HepG2 (cell line): ENCODE measurements around the gene EIF2S2. TPM values are rescaled to one million over a fixed set of nuclear protein-coding genes. Genes with fewer than 3 reads are reported as not detected.
A peak's percentile ranks its signal among the peaks of the same experiment; 100 is the strongest.

Experiments
- ATAC-seq: fragments of 200-7000 bp; cut with Tn5 transposase; 3 replicates; pipeline ENCODE4 v1.9.1; 2020; ENCODE audit warnings: mild to moderate bottlenecking, moderate library complexity
- BruUV-seq: library from RNA; stranded (reverse); fragments of 400-500 nt; replicated peaks from 2 replicates; lab custom pipeline; 2021; lab: Mats Ljungman, UMichigan
- CTCF ChIA-PET: fragments of 300-600 bp; formaldehyde crosslinking; extraction: SDS; loops from one replicate; lab custom pipeline; 2021; ENCODE audit warnings: low total read pairs, inconsistent platforms, low intra/inter-chr PET ratio; lab: Yijun Ruan, JAX
- POLR2A ChIA-PET: fragments of 350-600 bp; sonication (Branson Sonifier 250); formaldehyde crosslinking; loops from one replicate; lab custom pipeline; 2020; ENCODE audit warnings: antibody characterized with exemption, inconsistent platforms; lab: Yijun Ruan, JAX
- DNase-seq: peaks from one replicate; pipeline ENCODE4 v3.0.0-alpha.2; 2015; ENCODE audit warnings: low spot score
- FAIRE-seq: peaks from 3 replicates; lab custom pipeline; 2011; peaks lifted over from hg19 to GRCh38; lab: Jason Lieb, UNC
- H2AFZ ChIP-seq: one replicate; pipeline ENCODE4 v1.6.1; 2011; ENCODE audit warnings: low read length, inconsistent platforms
- H3K27ac ChIP-seq: fragments of 300-600 bp; 3 replicates; pipeline ENCODE4 v1.8.0; 2011; ENCODE audit warnings: mixed run types, mild to moderate bottlenecking, mixed read lengths, low read length, inconsistent platforms; ENCODE audit not compliant: insufficient read depth; ENCODE audit errors: extremely low read length
- H3K27me3 ChIP-seq, 2 experiments: fragments of 200-600 bp in 1 of 2; 2 replicates in 1 of 2; 3 replicates in 1 of 2; pipeline versions ENCODE4 v1.6.0 to v1.8.0; 2011; ENCODE audit warnings: low read length in 2 of 2, mild to moderate bottlenecking in 2 of 2, moderate library complexity in 2 of 2, inconsistent platforms in 1 of 2; ENCODE audit not compliant: insufficient read depth in 2 of 2, control insufficient read depth in 1 of 2
- H3K36me3 ChIP-seq, 2 experiments: fragments of 200-600 bp in 1 of 2; replicated peaks in 1 of 2; 2 replicates in 1 of 2; 3 replicates in 1 of 2; pipeline versions ENCODE4 v1.5.1 to v1.8.0; 2011; ENCODE audit warnings: low read length in 2 of 2, inconsistent platforms in 1 of 2; ENCODE audit not compliant: insufficient read depth in 2 of 2, control insufficient read depth in 1 of 2
- H3K4me1 ChIP-seq: 2 replicates; pipeline ENCODE4 v1.5.1; 2012; ENCODE audit warnings: low read length, inconsistent platforms; ENCODE audit not compliant: insufficient read depth
- H3K4me2 ChIP-seq: 2 replicates; pipeline ENCODE4 v1.6.0; 2011; ENCODE audit warnings: low read depth, low read length, inconsistent platforms
- H3K4me3 ChIP-seq, 3 experiments: fragments of 200-600 bp in 1 of 3; sonication (generic), shearing (Covaris generic) in 1 of 3; replicated peaks in 1 of 3; 2 replicates each; pipeline ENCODE4 v1.5.1; 2011 to 2016; ENCODE audit warnings: low read length in 3 of 3, inconsistent platforms in 2 of 3, low read depth in 2 of 3, mild to moderate bottlenecking in 2 of 3, control low read depth in 1 of 3, mixed read lengths in 1 of 3; ENCODE audit not compliant: insufficient read depth in 1 of 3
- H3K79me2 ChIP-seq: one replicate; pipeline ENCODE4 v1.6.1; 2011; ENCODE audit warnings: low read length, inconsistent platforms; ENCODE audit not compliant: insufficient read depth
- H3K9ac ChIP-seq: 2 replicates; pipeline ENCODE4 v1.6.0; 2011; ENCODE audit warnings: mild to moderate bottlenecking, low read depth, low read length, inconsistent platforms; ENCODE audit not compliant: insufficient read depth
- H3K9me3 ChIP-seq: 2 replicates; pipeline ENCODE4 v1.5.1; 2012; ENCODE audit warnings: mild to moderate bottlenecking, low read length
- H4K20me1 ChIP-seq: 2 replicates; pipeline ENCODE4 v1.6.0; 2011; ENCODE audit warnings: inconsistent platforms, mild to moderate bottlenecking, low read length, moderate library complexity; ENCODE audit not compliant: insufficient read depth
- CENPT ChIP-seq: sonication (generic); formaldehyde crosslinking; IDR thresholded peaks from 2 replicates; pipeline ENCODE4 v1.8.0; 2022; ENCODE audit warnings: low read depth, mild to moderate bottlenecking, moderate library complexity, missing genetic modification reagents
- EED ChIP-seq: sonication (generic); formaldehyde crosslinking; IDR thresholded peaks from 2 replicates; pipeline ENCODE4 v1.5.0; 2020; ENCODE audit warnings: mild to moderate bottlenecking, missing genetic modification reagents
- FLYWCH1 ChIP-seq: sonication (generic); formaldehyde crosslinking; IDR thresholded peaks from 2 replicates; pipeline ENCODE4 v1.8.1; 2023; ENCODE audit warnings: mild to moderate bottlenecking, missing genetic modification reagents
- HIVEP1 ChIP-seq: sonication (generic); formaldehyde crosslinking; IDR thresholded peaks from 2 replicates; pipeline ENCODE4 v1.4.0; 2020; ENCODE audit warnings: mild to moderate bottlenecking, missing genetic modification reagents
- KDM5B ChIP-seq: sonication (generic); formaldehyde crosslinking; IDR thresholded peaks from 2 replicates; pipeline ENCODE4 v1.4.0; 2020; ENCODE audit warnings: missing genetic modification reagents, mild to moderate bottlenecking, borderline replicate concordance
- MAFF ChIP-seq: IDR thresholded peaks from 2 replicates; pipeline ENCODE4 v1.6.1; 2011; ENCODE audit warnings: low read depth, low read length, improper control_type of control experiment
- MAFK ChIP-seq, 2 experiments: IDR thresholded peaks in 1 of 2; conservative IDR thresholded peaks in 1 of 2; 2 replicates each; pipeline ENCODE4 v1.6.1; 2011; ENCODE audit warnings: improper control_type of control experiment in 2 of 2, low read length in 2 of 2
- POGZ ChIP-seq: sonication (generic); formaldehyde crosslinking; IDR thresholded peaks from 2 replicates; pipeline ENCODE4 v1.4.0; 2020; ENCODE audit warnings: mild to moderate bottlenecking, missing genetic modification reagents
- RBM22 ChIP-seq: fragments of 200-400 bp; formaldehyde crosslinking; optimal IDR thresholded peaks from 2 replicates; pipeline ENCODE3; 2017; ENCODE audit warnings: mild to moderate bottlenecking, low read length, moderate library complexity
- TSC22D2 ChIP-seq: sonication (generic); formaldehyde crosslinking; IDR thresholded peaks from 2 replicates; pipeline ENCODE4 v1.5.1; 2020; ENCODE audit warnings: missing genetic modification reagents, mild to moderate bottlenecking, borderline replicate concordance
- ZNF530 ChIP-seq: sonication (generic); formaldehyde crosslinking; IDR thresholded peaks from 2 replicates; pipeline ENCODE4 v1.5.0; 2020; ENCODE audit warnings: low read depth, mild to moderate bottlenecking, missing genetic modification reagents
- ZNF557 ChIP-seq: sonication (generic); formaldehyde crosslinking; IDR thresholded peaks from 2 replicates; pipeline ENCODE4 v1.4.0; 2020; ENCODE audit warnings: missing genetic modification reagents
- WGBS: methylation state at CpG from one replicate; pipeline ENCODE4 v1.1.6; 2017; ENCODE audit warnings: low lambda C conversion rate; 5-methylcytosine and 5-hydroxymethylcytosine counted together
- in situ Hi-C: cut with HindIII; loops from 2 replicates; pipeline ENCODE4 v1.10.0; 2017; ENCODE audit warnings: low pct_unique_long_range_greater_than_20kb; ENCODE audit not compliant: extremely low pct_ligation_motif_present
- intact Hi-C: fragments of 100-400 bp; cut with micrococcal nuclease; formaldehyde crosslinking; loops from one replicate; pipeline ENCODE4 v1.10.0; 2022; ENCODE audit not compliant: unreplicated experiment
- polyA plus RNA-seq, 8 experiments: library from polyadenylated mRNA; depleted of rRNA in 3 of 8; stranded (reverse) in 7 of 8; unstranded in 1 of 8; fragments of >200 nt; fragmentation: Illumina TruSeq in 4 of 8; extraction: Trizol in 4 of 8; gene quantifications; 2 replicates each; pipeline versions ENCODE4 v1.2.1 to v1.2.3, GENCODE V29; 2011 to 2016; ENCODE audit warnings: low read depth in 4 of 8, missing spikeins in 1 of 8, mixed read lengths in 1 of 8; ENCODE audit not compliant: insufficient read depth in 1 of 8
- total RNA-seq, 5 experiments: library from RNA; depleted of rRNA; stranded (reverse); fragments of >200 nt; fragmentation: Illumina TruSeq; extraction: Trizol; gene quantifications; 2 replicates each; pipeline ENCODE4 v1.2.3, GENCODE V29; 2016; ENCODE audit warnings: low read depth in 1 of 5
- TF ChIP-seq, protein P1 (sequence below): sonication (generic); formaldehyde crosslinking; IDR thresholded peaks from 2 replicates; pipeline ENCODE4 v1.8.1; 2023; ENCODE audit warnings: mild to moderate bottlenecking, missing genetic modification reagents
- TF ChIP-seq, protein P2 (sequence below): sonication (generic); formaldehyde crosslinking; IDR thresholded peaks from 2 replicates; pipeline ENCODE4 v1.9.0; 2021; ENCODE audit warnings: missing genetic modification reagents, borderline replicate concordance

Gene EIF2S2
- total and polyA plus RNA-seq, 2 of the 13 experiments (the other 11 are each of a cell fraction or from before 2014, with no cell fraction given): 126 to 213 TPM

DNA sequence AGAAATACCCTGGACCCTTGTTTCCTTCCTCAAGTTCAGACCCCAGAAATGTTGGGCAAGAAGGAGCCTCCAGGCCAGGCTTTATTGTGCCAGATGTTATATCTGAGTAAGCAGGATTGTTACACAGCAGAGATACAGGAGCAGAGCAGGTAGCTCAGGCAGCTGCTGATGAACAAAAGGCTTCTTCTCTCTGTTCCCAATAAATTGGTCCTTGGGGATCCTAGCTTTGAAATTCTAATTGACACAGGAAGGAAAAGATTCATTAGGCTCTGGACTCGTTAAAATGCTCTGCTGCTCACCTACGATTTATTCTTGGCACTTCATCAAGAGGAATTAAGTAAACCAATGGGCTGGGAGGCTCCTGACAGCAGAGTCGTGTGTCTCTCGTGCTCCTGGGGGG lies 64.1 kb downstream of the EIF2S2 start (continued):
- TF ChIP-seq EED: no peak

DNA sequence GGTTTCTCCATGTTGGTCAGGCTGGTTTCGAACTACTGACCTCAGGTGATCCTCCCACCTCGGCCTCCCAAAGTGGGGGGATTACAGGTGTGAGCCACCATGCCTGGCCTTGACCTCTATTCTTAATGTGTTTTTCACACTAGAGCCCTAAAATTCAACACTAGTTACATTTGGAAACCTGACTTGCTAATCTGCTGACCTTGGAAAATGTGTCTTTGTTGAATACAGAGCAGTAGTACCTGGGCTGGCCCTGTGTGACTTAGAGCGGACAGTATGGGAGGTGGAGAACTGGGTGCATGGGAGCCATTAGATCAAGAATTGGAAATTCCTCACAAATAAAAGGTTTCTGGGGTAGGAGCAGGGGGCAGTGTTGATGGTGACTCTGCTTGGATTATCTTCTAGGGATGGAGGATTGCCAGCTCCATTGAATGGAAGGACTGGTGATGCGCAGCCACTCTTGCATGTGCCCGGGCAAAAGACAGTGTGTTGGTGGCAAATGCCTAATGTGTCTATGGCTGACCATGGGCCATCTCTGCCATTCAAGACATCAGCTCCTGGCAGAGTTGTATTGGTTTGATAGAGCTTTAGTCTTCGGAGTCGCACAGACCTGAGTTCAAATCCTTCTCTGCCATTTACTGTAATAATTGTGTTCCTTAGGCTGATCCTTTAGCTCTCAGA lies 64.9 kb downstream of the EIF2S2 start:
- Histone ChIP-seq H3K36me3 (peaks cover 6 to 26% of the 10 kb centered on the region in 2 experiments), H3K4me2 (no peak overlapping the region), H3K4me3 (no peak overlapping the region), H3K9ac (no peak overlapping the region), H3K27me3 (no peaks in the 10 kb centered on the region), H3K27ac (no peak overlapping the region), H2AFZ (no peak overlapping the region), H3K4me1 (peaks cover 75% of the 10 kb centered on the region), H3K9me3 (no peaks in the 10 kb centered on the region), H4K20me1 (peaks cover 74% of the 10 kb centered on the region), H3K79me2 (peaks cover 92% of the 10 kb centered on the region)
- no peak for ATAC-seq
- no peak for FAIRE-seq
- DNase-seq: no peak
- CTCF ChIA-PET: no interaction called here
- POLR2A ChIA-PET: interaction anchor here (1.3 kb wide), 1 partner anchor 54 kb away, joined by 4 read pairs; the partner anchor contains the start of gene RALY
- in situ Hi-C loops: no loop called here
- WGBS: 96% methylated on average over 7 of the region's 7 CpGs
- no TSS peak for BruUV-seq
- intact Hi-C loops: no loop called here
- TF ChIP-seq KDM5B (CRISPR knock-in tag) (peak; percentile 50; the same call in 1 of the 2 replicates), MAFF (peak; percentile 72), TSC22D2 (CRISPR knock-in tag) (no peak), ZNF557 (no peak), POGZ (CRISPR knock-in tag) (0 out of 2 replicates have a peak, but pooled peaks have one; percentile 31), MAFK (conservative IDR thresholded peaks at IDR 0.05 in 1 of 2, IDR thresholded peaks at IDR 0.05 in 1 of 2; ENCODE audit: low read length in 2 of 2) (peak; percentile 83), HIVEP1 (CRISPR knock-in tag) (peak; percentile 38; the same call in 1 of the 2 replicates), RBM22 (peak; percentile 92), CENPT (CRISPR knock-in tag) (no peak), ZNF530 (CRISPR knock-in tag) (no peak), FLYWCH1 (CRISPR knock-in tag) (no peak)
- TF ChIP-seq, protein P1, sequence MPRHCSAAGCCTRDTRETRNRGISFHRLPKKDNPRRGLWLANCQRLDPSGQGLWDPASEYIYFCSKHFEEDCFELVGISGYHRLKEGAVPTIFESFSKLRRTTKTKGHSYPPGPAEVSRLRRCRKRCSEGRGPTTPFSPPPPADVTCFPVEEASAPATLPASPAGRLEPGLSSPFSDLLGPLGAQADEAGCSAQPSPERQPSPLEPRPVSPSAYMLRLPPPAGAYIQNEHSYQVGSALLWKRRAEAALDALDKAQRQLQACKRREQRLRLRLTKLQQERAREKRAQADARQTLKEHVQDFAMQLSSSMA (CRISPR knock-in tag): 0 out of 2 replicates have a peak, but pooled peaks have one; percentile 23
- TF ChIP-seq, protein P2, sequence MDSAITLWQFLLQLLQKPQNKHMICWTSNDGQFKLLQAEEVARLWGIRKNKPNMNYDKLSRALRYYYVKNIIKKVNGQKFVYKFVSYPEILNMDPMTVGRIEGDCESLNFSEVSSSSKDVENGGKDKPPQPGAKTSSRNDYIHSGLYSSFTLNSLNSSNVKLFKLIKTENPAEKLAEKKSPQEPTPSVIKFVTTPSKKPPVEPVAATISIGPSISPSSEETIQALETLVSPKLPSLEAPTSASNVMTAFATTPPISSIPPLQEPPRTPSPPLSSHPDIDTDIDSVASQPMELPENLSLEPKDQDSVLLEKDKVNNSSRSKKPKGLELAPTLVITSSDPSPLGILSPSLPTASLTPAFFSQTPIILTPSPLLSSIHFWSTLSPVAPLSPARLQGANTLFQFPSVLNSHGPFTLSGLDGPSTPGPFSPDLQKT (CRISPR knock-in tag): no peak
